Mucosa of stomach (tissue), 1 donor: ENCODE results near the gene TMCC1.
"Not testable (repeated sequence)": the region's sequence is repeated elsewhere in the genome, so short reads cannot be mapped to it uniquely, and the experiment has no call there.

Source experiments
- H3K27me3 ChIP-seq: one replicate; pipeline ENCODE4 v1.7.0; 2013; ENCODE audit warnings: mild to moderate bottlenecking, low read length; ENCODE audit not compliant: control insufficient read depth, insufficient read depth
- H3K36me3 ChIP-seq: one replicate; pipeline ENCODE4 v1.7.0; 2013; ENCODE audit warnings: low read length; ENCODE audit not compliant: control insufficient read depth, insufficient read depth
- H3K4me1 ChIP-seq: one replicate; pipeline ENCODE4 v1.7.0; 2013; ENCODE audit warnings: mild to moderate bottlenecking, low read length; ENCODE audit not compliant: control insufficient read depth, insufficient read depth
- H3K4me3 ChIP-seq: one replicate; pipeline ENCODE4 v1.7.0; 2013; ENCODE audit warnings: low read length
- H3K9ac ChIP-seq: one replicate; pipeline ENCODE4 v1.7.0; 2013; ENCODE audit warnings: mild to moderate bottlenecking, low read length, moderate library complexity
- H3K9me3 ChIP-seq: one replicate; pipeline ENCODE4 v1.7.0; 2013; ENCODE audit warnings: mild to moderate bottlenecking, low read length, moderate library complexity; ENCODE audit not compliant: control insufficient read depth
- donor health status: Pancreatic carcinoma.

TMCC1 gene

DNA sequence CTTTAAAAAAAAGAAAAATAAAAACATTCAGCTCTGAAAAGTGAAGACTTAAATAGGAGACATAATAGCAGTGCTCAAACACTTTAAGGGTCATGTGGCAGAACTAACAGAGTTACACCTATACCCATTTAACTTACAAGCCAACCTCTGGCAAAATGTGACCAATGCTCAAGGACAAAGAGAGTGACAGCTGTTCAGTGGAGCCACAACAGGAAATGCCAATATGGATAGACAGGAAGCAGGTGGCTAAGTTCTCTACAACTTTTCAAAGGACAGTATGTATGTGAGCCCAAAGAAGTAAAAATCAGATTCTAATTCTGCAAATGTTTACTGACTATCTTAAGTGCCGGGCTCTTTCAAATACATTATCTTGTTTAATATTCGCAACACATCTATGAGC, 3.4 kb downstream of the TMCC1 start:
- Histone ChIP-seq H3K9ac (no peak overlapping the region), H3K36me3 (no peaks in the 10 kb centered on the region), H3K4me1 (peaks cover 26% of the 10 kb centered on the region), H3K9me3 (no peaks in the 10 kb centered on the region), H3K4me3 (no peak overlapping the region), H3K27me3 (no peaks in the 10 kb centered on the region)

DNA sequence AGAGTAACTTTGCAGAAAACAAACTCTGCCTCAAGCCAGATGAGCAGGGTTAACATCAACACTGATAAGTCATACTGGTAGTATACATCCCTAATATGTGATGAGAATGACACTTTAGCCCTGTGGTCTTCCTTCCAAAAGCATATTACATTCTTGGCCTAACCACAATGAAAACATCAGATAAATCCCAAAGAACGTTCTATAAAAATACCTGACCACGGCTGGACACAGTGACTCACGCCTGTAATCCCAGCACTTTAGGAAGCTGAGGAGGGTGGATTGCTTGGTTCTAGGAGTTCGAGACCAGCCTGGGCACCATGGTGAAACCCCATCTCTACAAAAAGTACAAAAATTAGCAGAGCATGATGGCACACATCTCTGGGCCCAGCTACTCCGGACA, 4.7 kb downstream of the TMCC1 start:
- Histone ChIP-seq H3K9me3 (no peaks in the 10 kb centered on the region), H3K4me3 (no peak overlapping the region), H3K4me1 (peaks cover 26% of the 10 kb centered on the region)

DNA sequence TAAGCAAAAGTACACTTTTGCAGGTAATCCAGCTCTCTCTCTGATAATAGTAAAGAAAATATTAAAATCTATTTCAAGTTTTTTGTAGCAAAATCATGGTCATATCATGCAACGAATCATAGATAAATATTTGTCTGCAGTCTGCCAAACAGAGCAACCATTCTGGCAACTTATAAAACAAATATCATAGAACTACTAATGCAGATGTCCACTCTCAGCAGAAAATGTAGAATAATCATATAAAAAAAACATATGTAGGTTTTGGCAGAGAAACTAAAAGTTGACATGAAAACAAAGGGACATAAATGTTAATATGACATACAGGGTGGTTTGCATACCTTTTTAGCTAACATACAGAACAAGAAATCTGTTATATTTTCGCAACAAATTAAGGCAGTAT, 12.2 kb downstream of the TMCC1 start:
- Histone ChIP-seq H3K27me3 (no peaks in the 10 kb centered on the region), H3K9me3 (no peaks in the 10 kb centered on the region), H3K4me3 (no peak overlapping the region), H3K9ac (no peak overlapping the region), H3K36me3 (no peaks in the 10 kb centered on the region), H3K4me1 (no peaks in the 10 kb centered on the region)

More for the DNA sequence above, 4.7 kb downstream of the TMCC1 start:
- H3K27me3 ChIP-seq: no peaks in the 10 kb centered on the region
- H3K9ac ChIP-seq: no peak overlapping the region
- no peaks in the 10 kb centered on the region for H3K36me3 ChIP-seq

DNA sequence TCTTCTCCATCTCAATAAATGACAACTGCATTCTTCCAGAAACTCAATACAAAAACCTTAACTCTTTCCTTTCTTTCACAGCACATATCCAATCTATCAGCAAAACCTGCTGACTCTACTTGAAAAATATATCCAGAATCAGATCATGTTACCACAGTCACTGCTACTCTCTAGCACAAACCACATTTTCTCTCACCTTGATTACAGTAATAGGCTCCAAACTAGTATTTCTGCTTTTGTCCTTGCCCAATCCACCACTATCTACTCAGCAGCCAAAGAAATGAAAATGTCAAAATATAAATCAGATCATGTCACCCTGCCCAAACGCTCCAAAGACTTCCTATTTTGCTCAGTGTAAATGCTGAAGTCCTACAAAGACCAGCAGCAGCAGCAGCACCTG, 15.2 kb downstream of the TMCC1 start:
- no peaks in the 10 kb centered on the region for H3K36me3 ChIP-seq

DNA sequence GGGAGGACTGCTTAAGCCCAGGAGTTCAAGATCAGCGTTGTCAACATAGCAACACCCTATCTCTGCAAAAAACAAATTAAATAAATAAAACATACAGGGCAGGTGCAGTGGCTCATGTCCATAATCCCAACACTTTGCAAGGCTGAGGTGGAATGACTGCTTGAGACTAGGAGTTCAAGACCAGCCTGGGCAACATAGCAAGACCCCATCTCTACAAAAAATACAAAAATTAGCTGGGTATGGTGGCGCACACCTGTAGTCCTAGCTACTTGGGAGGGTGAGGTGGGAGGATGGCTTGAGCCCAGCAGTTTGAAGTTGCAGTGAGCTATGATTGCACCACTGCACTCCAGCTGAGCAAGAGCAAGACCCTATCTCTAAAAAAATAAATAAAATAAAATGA, 19.0 kb downstream of the TMCC1 start:
- not testable (repeated sequence) for H3K4me1 ChIP-seq, H3K36me3 ChIP-seq, H3K27me3 ChIP-seq, H3K9me3 ChIP-seq, H3K4me3 ChIP-seq, H3K9ac ChIP-seq

More for the DNA sequence above, 15.2 kb downstream of the TMCC1 start:
- H3K9ac ChIP-seq: no peak overlapping the region
- no peaks in the 10 kb centered on the region for H3K9me3 ChIP-seq
- H3K4me3 ChIP-seq: no peak overlapping the region
- H3K4me1 ChIP-seq: no peaks in the 10 kb centered on the region
- H3K27me3 ChIP-seq: no peaks in the 10 kb centered on the region

DNA sequence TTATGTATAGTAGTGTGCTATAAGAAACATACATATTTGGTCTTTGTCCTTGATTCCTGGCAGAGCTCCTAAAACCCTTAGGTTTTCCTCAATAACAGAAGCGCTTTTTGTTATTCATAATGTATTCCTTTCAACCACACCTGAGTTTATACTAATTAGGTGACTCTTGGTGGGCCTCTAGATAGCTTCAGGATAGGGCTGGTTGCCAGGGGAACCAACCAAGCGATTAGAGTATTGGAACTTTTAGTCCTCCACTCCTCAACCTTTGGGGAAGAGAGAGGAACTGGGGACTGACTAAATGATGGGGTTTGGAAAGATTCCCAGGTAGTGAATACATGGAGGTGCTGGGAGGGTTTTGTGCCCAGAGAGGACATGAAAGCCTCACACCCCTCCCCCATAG, 24.6 kb downstream of the TMCC1 start:
- Histone ChIP-seq H3K4me1 (no peaks in the 10 kb centered on the region), H3K9ac (no peak overlapping the region), H3K9me3 (no peaks in the 10 kb centered on the region), H3K36me3 (no peaks in the 10 kb centered on the region), H3K4me3 (no peak overlapping the region), H3K27me3 (no peaks in the 10 kb centered on the region)

DNA sequence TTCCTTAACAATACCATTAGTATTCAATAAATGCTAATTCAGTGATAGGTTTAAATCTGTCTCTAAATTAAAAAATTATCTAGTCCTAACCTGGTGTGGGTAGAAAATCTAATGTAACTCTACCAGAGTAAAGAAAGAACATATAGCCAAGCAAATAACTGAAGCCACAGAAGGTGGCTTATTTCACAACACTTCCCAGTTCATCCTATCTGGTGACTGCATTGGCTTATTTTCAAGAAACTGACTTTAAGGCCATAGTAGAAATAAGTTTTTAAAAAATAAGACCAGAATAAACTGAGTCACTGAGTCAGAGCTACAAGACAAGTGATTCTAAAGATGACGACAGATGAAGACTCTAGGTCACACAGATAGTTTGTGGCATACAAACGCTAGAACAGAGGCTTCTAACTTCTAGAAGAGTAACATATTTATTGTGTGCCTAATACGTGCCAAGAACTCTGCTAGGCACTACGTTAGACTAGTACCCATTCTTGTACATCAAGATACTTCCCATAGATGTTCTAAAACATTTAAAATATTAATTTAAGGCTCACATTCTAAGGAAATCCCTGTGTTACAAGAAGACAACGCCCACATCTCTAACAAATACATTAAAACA, 25.9 kb downstream of the TMCC1 start:
- no peak overlapping the region for H3K4me3 ChIP-seq
- H3K27me3 ChIP-seq: no peaks in the 10 kb centered on the region
- no peak overlapping the region for H3K9ac ChIP-seq
- no peaks in the 10 kb centered on the region for H3K4me1 ChIP-seq
- no peaks in the 10 kb centered on the region for H3K36me3 ChIP-seq
- H3K9me3 ChIP-seq: no peaks in the 10 kb centered on the region

DNA sequence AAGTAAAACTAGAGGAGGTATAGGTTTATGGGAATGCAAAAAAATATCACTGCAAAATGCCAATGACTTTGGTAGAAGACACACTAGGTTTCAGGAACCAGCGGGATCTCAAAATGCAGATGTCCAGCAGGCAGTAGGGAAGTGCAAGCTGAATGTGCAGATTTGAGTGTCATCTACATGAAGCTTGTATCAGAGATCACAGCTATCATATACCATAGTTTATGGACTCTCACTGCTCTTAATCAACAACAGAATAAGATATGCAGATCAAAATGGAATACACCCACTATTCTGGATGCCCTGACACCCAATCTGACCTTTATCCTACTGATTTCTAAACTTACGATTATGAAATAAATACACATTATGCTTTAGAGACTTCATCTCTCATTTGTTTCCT, 27.7 kb downstream of the TMCC1 start:
- Histone ChIP-seq H3K4me3 (no peak overlapping the region), H3K4me1 (no peaks in the 10 kb centered on the region)

DNA sequence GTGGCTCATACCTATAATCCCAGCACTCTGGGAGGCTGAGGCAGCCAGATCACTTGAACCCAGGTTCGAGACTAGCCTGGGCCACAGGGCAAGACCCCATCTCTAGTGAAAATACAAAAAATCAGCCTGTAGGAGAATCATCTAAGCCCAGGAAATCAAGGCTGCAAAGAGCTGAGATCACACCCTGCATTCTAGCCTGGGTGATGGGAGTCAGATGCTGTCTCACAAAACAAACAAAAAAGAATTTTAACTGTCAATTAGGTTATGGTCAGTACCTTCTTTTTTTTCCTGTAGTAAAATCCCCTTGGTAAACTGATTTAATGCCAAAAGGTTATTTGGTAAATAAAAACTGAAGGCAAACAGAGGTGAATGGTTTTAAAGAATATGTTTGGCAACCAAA, 29.0 kb downstream of the TMCC1 start:
- H3K9me3 ChIP-seq: no peaks in the 10 kb centered on the region
- no peak overlapping the region for H3K4me3 ChIP-seq
- H3K4me1 ChIP-seq: no peaks in the 10 kb centered on the region
- H3K9ac ChIP-seq: no peak overlapping the region
- no peaks in the 10 kb centered on the region for H3K36me3 ChIP-seq
- H3K27me3 ChIP-seq: no peaks in the 10 kb centered on the region

More for the DNA sequence above, 27.7 kb downstream of the TMCC1 start:
- no peaks in the 10 kb centered on the region for H3K36me3 ChIP-seq
- H3K9ac ChIP-seq: no peak overlapping the region
- H3K9me3 ChIP-seq: no peaks in the 10 kb centered on the region
- no peaks in the 10 kb centered on the region for H3K27me3 ChIP-seq

DNA sequence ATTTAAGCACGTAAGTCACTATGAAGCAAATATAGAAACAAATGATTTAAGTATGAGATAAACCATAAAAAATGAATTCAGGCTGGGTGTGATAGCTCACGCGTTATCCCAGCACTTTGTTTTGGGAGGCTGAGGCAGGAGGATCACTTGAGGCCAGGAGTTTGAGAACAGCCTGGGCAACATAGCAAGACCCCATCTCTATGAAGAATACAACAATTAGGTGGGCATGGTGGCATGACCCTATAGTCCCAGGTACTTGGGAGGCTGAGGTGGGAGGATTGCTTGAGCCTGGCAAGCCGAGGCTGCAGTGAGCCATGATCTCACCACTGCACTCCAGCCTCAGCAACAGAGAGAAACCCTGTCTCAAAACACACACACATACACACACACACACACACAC, 34.2 kb downstream of the TMCC1 start:
- Histone ChIP-seq H3K27me3 (no peaks in the 10 kb centered on the region), H3K4me1 (peaks cover 5% of the 10 kb centered on the region), H3K9me3 (no peaks in the 10 kb centered on the region), H3K9ac (no peak overlapping the region), H3K4me3 (no peak overlapping the region), H3K36me3 (no peaks in the 10 kb centered on the region)

DNA sequence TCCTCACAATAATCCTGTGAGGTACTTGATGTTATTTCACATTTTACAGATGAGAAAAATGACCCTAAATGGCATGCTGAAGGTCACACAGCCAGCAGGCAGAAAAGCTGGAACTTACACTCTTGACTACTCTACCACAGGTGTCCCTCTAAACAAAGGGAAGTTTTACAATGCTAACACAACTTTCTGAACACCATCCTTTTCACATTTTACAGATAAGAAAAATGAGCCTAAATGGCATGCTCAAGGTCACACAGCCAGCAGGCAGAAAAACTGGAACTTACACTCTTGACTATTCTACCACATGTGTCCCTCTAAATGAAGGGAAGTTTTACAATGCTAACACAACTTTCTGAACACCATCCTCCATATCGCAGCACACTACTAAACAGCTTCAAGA, 35.6 kb downstream of the TMCC1 start:
- Histone ChIP-seq H3K27me3 (no peaks in the 10 kb centered on the region), H3K4me1 (peaks cover 5% of the 10 kb centered on the region), H3K36me3 (no peaks in the 10 kb centered on the region), H3K4me3 (no peak overlapping the region), H3K9ac (no peak overlapping the region), H3K9me3 (no peaks in the 10 kb centered on the region)

DNA sequence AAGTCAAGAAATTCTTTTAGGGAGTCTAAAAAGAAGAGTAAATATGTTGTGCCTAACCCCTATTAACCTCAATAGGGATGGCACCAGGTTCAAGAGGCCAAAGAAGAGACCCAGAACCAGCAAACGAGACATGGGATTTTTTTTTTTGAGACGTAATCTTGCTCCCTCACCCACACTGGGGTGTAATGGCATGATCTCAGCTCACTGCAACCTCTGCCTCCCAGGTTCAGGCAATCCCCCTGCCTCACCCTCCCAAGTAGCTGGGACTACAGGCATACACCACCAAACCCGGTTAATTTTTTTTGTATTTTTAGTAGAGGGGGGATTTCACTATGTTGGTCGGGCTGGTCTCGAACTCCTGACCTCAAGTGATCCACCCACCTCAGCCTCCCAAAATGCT, 36.7 kb downstream of the TMCC1 start:
- not testable (repeated sequence) for H3K27me3 ChIP-seq, H3K36me3 ChIP-seq, H3K4me1 ChIP-seq, H3K9ac ChIP-seq, H3K9me3 ChIP-seq, H3K4me3 ChIP-seq

DNA sequence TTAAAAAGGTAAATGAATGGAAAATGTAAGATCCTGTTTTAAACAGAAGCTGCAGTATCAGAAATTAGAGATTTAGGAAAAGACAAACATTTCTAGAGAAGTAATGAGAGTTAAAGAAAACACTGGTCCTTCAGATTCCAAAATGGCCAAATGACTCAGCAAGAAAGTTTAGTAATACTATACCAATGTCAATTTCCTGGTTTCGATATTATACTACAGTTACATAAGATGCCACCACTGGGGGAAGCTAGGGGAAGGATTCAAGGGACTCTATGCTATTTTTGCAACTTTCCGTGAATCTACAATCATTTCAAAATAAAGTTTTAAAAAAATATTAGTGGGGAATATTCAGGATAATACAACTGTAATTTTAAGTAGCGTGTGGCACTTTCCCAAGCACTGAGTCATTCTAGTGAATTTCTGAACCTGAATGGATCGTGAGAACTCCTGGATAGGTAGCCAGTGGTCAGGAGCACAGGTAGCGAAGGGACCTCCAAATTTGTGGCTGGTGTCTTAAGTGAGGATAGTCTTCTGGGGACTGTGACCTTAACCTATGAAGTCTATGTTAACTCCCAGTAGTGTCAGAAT, 37.6 kb downstream of the TMCC1 start:
- Histone ChIP-seq H3K36me3 (no peaks in the 10 kb centered on the region), H3K9me3 (no peaks in the 10 kb centered on the region), H3K4me3 (no peak overlapping the region), H3K4me1 (peaks cover 5% of the 10 kb centered on the region), H3K9ac (no peak overlapping the region), H3K27me3 (no peaks in the 10 kb centered on the region)
